ENCODE data around the gene SIAH3. TPM values are rescaled to one million over a fixed set of nuclear protein-coding genes. Genes with fewer than 3 reads are reported as not detected.

SIAH3 gene
- 0.01 TPM in 1 of 5 replicates, not detected in the others for total RNA-seq (2022; extraction: Qiagen RNA extraction)

DNA sequence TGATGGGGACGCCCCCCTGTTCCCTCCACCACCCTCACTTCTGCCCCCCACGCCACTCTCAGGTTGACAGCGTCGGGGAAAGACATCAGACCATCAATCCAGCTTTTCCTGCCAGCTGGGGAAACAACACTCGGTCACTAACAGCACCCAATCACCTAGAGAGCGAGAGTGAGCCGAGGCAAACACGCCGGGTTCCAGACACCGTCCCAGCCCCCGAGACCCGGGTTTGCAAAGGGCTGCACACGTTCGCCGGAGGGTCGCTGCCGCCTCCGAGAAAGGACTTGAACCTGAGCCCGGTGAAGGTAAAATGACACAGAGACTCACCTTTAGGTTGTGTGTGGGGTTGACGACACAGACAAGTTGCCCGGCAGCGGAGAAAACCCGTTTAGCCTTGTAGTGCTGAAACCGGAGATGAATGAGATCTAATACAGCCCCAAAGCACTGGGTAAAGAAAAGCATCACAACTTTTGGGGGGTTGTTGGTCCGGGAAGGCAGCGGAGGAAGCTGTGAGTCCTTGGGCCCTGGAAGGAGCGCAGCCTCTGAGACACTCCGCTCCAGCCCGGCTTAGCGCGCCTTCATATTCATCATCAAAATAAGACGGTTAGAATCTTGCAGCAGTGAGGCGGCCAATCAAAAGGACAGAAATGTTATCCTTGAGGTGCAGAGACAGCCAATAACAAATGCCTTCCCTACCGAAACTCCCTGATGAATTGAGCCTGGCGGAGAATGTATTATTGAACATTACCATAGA lies at the start of gene SIAH3:
Gene SIAH3, minus strand, starts transcription at position 583 of the 751 bp plus-strand sequence. Its CDS starts 124 bp downstream, at position 459.

Other genes with a start within 250 kb of the SIAH3 start
- gene ERICH6B, start 236.0 kb downstream of the SIAH3 start, total RNA-seq (2022; extraction: Qiagen RNA extraction): not detected in 5 replicates
- not detected in 5 replicates for gene CBY2, start 149.4 kb downstream of the SIAH3 start, total RNA-seq (2022; extraction: Qiagen RNA extraction)
- 11.5 to 16.9 TPM (median 14.9 TPM) in 5 replicates for gene ZC3H13, start 201.0 kb upstream of the SIAH3 start, total RNA-seq (2022; extraction: Qiagen RNA extraction)

Measured in A549 treated with Mapracorat at 1 μM for 4 hours (cell line).